Epidermal melanocyte (primary cell): ENCODE measurements around the gene FAIM2.

ENCODE experiments used
- DNase-seq: peaks from one replicate; pipeline ENCODE4 v3.0.0; 2011; ENCODE audit warnings: low spot score; ENCODE audit not compliant: insufficient read length

FAIM2 gene

DNA sequence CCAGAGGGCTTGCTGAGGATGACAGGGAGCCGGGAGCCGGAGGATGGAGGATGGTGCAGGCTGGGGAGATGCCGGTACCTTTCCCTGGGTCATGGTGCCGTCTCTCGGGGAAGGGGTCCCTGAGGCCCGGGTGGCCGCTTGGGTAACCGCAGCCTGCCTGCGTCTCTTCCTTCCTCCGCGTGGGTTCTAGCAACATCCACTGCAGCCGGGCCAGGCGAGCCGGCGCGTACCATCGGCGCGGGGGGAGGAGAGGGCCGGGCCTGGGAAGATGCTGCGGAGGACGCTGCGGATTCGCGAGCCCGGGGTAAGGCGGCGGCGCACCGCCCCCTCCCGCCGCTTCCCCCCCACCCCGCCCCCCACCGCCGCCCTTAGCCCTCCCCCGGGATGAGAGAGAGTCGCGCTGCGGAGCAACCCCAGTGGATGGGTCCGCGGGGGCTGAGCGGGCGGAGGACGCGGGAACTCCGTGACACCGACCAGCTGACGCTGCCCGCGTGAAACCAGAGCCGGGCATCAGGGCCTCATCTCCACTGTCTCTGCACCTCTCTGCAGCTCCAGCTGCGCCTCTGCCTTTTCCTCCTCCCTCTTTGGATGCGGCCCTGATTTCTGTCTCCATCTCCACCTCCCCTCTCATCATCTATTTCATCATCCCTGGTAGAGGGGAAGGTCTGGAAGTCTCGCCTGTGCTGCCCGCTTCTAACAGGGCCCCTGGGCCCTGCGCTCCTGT, at the start of gene FAIM2:
Gene FAIM2, minus strand, starts transcription at position 201 of the 724 bp plus-strand sequence. Its CDS starts 108 bp downstream, at position 93.
- no peak for DNase-seq

DNA sequence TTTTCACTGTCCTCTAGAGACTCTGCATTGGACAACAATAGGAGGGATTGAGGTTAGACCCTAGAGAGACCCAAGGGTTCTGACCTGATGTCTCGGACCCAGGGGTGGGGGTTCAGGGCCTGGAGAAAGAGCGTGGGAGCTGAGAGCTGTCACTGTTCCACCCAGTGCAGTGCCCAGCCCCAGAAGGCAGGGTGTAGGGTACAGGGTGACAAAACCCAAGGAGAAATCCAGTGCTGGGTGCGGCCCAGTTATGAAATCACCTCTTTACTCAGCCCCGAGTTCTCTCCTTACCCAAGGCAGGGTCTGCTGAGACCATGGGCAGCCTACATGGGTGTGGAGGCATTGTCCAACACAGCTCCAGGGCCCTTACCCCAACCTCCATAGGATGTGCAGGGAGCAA, 49.5 kb upstream of the FAIM2 start:
- DNase-seq, result no peak

DNA sequence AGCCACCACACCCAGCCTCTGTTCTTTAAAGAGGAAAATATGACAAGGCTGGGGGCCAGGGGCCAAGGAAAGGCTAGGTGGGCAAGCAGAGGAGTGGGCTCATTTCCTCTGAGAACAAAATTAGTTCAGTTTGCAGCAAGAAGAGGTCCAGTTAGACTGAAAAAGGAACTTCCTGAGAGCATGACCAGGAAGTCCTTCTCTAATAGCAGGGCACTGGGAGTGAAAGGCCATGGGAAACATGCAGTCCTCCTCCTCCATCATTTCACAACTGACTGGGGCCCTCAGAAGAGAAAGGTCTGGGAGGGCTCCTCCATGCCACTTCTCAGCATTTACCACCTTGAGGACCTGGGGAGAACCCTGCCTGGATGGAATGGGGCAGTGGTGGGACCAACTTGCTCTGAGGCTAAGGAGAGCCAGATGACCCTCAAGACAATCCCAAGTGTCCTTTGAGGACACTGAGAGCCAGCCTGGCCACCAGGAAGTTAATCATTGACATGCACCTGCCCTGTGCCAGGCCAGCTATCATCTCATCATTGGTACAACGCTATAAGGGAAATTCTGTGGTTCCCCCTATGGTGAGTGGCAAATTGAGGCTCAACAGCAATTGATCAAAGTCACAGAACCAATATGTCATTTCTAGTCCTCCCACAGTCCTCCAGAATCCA, 48.8 kb upstream of the FAIM2 start:
- no peak for DNase-seq

DNA sequence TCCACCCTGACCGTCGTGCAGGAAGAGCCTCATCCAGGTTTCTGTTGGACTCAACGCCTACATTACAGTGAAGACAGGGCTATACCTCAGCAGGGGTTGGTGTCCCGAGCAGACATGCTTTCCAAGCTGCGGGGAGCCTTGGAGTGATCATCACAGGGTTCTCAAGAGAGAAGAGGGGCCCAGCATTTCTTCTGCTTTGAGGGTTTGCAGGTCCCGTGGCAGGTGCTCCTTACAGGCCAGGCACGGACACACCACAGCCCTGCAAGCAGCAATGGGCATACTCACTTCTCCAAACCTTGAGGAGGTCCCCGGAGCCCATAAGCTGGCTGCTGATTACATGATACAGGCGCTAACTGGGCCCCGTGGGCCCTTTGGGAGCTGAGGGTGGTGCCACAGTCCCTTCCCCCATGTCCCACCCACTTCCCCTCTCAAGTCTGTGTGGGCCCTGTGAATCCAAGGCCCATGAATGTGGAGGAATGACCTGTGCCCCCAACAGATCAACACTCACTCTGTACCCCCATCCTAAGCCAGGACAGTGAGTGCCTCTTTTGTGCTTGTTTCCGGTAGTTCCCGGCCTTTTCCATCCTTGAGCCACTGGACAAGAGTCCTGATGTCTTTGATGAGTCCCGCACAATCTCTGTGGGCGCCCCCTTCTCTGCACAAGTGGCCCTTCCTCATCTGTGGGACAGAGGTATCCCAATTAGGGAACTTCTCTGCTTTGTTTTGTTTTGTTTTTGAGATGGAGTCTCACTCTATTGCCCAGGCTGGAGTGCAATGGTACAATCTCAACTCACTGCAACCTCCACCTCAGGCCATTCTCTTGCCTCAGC, 47.9 kb upstream of the FAIM2 start:
- no peak for DNase-seq

DNA sequence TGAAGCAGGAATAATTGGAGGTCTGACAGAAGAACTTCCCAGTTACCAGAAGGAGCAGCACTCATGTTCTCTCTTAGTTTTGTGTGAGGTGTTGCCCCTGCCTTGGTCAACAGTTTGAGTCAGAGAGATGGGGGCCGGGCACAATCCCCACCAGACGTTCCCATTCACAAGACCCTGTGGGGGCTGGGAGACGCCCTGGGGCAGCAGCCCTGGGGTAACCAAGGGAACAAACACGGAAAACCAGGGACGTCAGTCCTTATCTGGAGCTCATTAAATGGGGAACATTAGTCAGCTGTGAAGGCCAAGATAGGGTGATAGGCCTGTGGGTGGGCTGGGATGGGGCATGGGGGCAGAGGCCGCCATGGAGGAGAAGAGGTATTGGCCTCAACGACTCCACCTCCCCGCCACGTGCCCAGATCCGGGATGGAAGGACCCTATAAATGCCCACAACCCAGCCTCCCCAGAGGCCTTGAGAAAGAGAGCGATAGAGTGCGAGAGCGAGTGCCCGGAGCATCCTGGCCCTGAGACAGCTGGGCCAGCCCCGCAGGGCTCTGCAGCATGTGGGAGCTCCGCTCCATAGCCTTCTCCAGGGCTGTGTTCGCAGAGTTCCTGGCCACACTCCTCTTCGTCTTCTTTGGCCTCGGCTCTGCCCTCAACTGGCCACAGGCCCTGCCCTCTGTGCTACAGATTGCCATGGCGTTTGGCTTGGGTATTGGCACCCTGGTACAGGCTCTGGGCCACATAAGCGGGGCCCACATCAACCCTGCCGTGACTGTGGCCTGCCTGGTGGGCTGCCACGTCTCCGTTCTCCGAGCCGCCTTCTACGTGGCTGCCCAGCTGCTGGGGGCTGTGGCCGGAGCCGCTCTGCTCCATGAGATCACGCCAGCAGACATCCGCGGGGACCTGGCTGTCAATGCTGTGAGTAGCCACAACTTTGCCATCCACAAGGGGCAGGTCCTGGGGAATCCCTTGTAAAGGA, 46.9 kb upstream of the FAIM2 start, which contains the start of gene AQP2:
Gene AQP2, plus strand, starts transcription at position 465 of the 979 bp plus-strand sequence. Its CDS starts 94 bp downstream, at position 559.
- DNase-seq, result no peak

DNA sequence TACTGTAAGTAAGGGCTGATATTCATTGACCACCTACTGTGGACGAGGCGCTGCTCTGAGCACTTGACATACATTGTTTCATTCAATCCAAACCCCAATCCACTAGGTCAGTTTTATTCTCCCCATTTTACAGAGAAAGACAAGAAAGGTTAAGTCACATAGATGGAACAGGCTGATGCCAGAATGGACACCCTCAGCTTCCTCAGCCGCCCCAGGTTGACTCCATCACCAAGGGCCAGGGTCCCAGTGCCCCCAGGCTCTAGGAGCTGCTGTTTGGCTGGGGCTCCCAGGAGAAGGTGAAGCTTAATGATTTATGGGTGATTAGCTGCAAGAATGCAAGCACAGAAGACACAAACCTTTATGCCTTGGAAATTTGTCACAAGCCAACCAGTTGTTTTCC, 46.2 kb upstream of the FAIM2 start:
- DNase-seq, result no peak

DNA sequence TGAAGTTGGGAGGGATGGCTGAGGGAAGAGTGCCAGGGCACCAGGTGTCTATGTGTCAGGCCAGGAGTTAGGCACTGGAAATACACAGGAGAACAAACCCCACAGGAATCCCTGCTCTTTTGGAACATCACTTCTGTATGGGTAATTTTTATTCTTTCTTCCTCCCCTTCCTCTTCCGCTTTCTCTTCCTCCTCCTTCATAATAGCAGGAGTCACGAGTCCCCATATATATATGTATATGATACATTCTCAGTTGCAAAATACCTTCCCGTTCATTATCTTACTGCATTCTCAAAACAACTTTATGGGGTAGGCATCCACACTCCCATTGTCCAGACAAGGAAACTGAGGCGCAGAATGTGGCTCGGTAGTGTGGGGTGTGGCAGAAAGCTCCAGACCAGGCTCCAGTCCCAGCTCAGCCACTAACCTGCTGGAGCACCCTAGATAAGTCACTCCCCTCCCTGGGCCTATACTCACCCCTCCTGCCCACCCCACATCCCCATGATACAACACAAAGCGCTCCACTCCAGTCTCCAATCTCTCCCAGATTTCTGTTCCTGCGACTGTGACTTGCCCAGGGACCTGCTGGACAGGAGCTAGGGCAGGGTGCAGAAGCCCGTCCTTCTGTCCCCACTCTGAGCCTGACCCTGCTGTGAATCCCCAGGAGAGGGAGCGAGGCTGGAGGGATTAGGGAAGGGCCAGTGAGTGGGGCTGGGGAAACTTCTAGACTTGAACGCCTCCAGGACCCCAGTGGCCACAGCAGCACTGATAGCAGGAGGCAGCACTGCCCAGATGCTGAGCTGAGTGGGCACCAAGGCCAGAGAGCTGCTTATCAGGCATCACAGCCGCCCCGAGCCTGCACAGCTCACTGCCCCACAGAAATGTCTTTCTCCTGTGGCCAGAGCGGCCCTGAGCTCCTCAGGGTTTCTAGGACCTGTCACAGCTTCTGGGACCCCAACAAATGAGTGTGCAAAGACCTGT, 45.5 kb upstream of the FAIM2 start:
- DNase-seq, result no peak

DNA sequence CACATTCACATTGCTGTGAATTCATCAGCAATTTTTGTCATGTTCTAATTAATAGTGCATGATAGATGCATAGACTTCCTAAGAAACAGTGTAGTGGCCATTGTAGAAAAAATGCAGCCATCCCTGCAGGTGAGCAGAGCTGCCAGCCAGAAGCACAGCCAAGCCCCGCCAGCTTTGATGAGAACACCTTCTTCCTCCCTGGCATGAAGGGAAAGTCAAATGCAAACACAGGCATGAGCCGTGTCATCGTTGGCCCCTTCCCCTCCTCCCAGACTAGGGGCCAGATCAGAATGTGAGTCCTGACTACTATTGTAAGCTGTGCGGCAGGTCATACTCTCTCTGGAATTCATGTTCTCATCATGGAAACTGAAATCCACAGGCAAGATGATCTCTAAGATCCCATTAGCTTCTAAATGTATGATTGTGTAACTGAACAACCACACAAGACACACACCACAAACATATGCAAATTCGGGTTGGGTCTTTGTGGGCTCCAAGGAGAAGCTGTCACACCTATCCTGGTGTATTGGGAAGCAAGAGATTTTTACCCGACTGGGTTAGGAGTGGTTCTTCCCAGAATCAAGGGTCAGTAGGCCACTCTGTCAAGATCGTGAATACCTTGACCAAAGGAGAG, 44.0 kb upstream of the FAIM2 start:
- no peak for DNase-seq

DNA sequence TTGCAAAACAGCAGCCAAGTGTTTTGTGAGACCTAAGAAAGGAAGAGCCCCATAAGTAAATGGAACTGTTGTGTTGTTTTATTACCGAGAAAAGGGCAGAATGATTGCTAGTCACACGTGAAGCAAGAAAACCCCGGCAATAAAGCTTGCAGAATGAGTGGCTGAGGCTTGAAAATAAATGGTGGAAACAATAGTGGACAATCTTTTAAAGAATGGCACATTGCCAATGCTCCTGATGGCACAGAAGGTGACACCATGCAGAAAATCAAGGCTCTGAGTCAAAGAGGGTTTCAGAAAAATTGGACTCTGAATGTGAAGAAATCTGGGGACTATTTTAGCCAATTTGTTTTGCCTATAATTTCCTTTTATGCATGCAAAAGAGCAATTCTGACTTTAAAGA, 42.8 kb upstream of the FAIM2 start:
- DNase-seq, result no peak

DNA sequence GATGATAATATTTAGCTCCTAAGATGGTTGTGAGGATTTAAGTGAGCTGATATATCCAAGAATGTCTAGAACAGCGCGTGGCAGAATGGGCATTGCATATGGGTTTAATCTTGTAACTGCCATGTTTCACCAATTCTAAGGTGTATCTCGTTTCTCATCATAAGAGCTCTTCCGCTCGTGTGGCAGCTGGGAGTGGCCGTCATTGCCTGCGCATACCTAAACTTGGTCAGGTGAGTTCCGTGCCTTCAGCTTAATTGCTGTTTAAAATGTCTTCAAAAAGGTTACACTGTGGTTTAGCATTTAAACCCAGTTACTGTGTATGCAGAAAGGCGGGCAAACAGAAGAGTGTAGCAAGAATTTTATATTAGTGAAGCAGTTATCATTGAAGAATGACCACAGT, 42.4 kb upstream of the FAIM2 start:
- no peak for DNase-seq

DNA sequence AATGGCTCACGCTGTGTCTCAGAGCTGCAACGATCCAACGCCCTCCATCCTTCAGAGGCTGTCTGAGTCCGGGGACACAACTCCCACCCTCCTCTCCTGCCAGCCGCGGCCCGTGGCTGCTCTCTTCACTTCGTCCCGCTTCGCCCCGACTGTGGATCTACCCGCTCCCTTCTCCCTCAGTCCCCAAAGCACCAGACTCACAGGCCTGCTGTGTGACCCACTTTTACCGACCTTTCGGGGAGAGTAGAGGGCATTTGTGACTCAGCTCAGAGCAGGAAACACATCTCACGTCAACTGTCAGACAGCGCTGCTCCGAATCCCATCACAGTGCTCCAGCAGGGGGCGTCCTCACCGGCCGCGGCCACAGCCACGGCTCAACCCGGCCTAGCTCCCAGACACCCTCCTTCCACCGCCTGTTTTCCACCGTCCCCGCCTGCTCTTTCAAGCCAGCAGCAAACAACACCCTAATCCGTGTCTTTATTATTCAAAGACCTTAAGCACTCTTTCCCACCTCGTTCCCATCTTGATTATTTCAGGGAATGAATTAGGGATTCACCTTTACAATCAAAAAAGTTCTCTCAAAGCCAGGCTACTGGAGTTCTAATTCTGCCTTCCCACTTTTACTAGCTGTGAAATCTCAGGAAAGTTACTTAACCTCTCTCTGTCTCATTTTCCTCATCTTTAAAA, 41.8 kb upstream of the FAIM2 start:
- peak; percentile 83 for DNase-seq

DNA sequence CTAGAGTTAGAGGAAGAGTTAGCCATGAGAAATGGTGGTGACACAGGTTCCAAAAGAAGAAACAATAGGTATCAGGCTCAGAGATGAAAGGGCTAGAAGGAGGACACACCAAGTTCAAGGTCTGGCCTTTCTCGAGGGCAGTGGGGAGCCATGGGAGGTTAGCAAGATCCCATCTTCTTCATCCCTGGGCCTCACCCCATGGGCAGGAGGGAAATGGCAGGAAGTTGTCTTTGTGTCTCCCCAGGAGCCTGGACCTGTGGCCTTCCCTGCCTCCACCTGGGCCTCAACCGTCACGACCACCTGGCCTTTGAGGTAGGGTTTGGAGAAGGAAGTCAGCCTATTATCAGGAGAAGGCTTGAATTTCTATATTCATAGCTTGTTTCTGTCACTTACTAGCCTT, 41.0 kb upstream of the FAIM2 start:
- no peak for DNase-seq

DNA sequence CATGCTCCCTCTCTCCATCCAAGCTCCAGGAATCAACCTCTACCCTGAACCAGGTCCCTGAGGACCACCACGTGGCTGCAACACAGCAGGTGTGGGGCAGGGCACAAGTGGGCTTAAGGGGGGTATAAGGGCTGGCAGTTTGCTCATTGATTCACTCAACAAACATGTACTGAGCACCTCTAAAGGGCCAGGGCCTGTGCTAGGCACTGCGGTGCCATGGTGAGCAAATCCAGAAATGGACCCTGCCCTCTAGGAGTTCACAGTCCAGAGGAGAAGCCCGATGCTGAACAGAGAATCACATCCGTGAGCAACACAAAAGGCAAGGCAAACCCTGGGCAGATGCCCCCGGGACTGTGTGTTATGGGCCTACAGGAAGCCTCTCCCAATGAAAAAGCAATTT, 40.3 kb upstream of the FAIM2 start:
- DNase-seq, result no peak

DNA sequence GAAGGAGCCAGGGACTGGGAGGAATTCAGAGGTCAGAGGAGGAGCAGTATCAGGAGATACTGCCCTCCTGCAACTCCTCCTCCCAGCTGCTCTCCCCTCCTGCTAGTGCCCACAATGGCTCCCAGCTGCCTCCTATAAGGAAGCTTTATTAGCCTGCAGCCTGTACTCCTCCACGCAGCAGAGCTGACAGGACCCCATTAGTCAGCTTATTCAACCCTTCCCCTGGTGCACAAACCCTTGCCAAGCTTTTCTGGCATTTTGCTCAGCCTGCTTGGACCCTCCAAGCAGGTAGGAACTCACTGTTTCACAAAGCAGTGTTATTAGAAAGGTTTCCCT, 39.9 kb upstream of the FAIM2 start:
- DNase-seq, result no peak

DNA sequence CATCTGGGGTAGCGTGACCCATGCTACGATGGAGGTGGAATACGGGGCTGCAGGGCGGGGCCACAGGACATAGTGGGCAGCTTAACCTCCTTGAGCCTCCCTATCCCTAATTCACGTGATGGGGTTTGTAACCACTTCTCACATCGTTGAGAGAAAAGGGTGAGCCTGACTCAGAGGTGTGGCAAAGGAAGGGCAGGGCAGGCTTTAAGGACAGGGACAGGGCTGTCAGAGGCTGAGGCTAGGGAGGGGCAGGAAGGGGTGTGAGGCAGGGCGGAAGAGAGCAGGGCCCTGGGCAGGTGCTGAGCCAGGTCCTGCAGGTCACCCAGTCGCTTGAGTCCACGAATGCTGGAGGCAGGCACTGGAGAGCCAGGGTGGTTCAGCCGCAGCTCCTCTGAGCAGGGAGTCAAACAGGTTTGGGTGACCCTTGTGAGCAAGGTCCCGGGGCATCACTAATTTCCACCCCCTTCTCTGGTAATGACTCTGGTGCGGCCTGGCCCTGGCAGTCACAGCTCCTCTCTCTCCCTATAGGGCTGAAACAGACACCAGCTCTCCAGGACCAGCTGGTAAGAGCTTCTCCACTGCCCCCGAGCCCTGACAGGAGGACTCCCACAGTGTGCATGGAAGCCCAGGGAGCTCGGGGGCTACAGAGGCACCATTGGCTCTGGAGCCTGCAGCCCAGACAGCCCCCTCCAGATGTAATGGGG, 39.4 kb upstream of the FAIM2 start:
- no peak for DNase-seq

DNA sequence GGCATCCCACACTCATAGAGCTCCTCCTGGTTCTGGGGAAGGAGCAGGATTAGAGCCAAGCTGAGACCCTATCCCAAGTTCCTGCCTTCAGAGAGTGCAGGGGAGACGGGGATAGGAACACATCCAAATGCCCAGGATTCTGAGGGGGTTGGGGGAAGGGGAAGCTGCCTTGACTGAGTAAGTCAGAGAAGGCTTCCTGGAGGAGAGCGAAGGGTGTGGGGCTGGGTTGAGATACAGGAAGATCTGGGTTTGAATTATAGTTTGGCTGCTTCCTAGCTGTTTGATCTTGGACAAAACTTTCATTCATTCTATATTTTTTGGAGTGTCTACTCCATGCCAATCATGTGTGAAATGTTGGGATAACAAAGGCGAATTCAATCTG, 38.8 kb upstream of the FAIM2 start:
- DNase-seq, result no peak

DNA sequence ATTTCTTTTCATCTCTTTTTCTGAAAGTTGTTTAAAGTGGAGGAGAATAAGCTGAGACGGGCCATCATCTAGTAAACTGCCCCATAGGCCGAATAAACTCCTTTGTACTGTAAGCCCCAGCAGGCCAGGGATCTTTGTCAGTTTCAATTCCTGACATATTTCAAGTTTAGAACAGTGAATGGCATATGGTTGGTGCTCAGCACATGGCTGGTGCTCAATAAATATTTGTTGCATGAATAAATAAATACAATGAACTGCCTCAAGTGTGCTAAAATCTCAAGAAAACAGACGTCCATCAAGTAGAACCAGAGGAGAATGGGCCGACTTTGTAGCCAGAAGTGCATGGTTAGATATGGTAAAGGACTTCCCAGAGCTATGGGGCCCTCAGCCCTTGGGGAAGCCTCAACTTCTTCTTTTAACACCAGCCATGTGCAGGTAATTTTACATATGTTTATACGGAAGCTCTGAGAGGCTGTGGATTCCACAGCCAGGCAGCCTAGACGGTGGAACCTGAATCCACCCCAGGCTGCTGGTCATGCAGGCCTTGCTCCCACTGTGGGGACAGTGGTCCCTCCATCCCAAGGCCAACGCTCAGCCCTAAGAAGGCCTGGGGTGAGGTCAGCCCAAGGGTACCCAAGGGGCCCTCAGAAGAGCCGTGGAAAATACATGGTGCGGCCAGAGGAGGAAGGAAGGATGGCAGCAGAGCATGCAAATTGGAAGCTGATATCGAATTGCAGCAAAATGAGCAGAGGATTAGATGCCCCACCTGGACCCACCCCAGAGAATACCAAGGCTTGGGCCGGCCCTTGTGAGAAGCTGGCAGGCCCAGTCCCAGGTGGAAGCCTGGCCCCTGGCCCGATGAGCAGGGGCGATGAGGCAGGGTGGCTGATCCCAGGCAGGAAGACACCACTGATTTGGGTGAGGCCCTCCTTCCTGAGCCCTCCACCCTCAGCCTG, 38.1 kb upstream of the FAIM2 start:
- no peak for DNase-seq
